KOPT-K1 (cell line): ENCODE data around the gene APOL1.
"Not testable (repeated sequence)": the region's sequence is repeated elsewhere in the genome, so short reads cannot be mapped to it uniquely, and the experiment has no call there.

ENCODE experiments used
- H3K27ac ChIP-seq: fragments of 200-600 bp; sonication (generic); 2 replicates; pipeline ENCODE4 v1.5.1; 2016; ENCODE audit warnings: antibody characterized with exemption, mild to moderate bottlenecking, low read depth, low read length; ENCODE audit not compliant: poor library complexity, severe bottlenecking
- H3K36me3 ChIP-seq: fragments of 200-600 bp; sonication (generic); 2 replicates; pipeline ENCODE4 v1.5.1; 2017; ENCODE audit warnings: antibody characterized with exemption, mild to moderate bottlenecking, low read length, moderate library complexity; ENCODE audit not compliant: insufficient read depth
- H3K9me3 ChIP-seq: fragments of 200-600 bp; sonication (generic); 2 replicates; pipeline ENCODE4 v1.5.1; 2017; ENCODE audit warnings: antibody characterized with exemption, low read length, mild to moderate bottlenecking; ENCODE audit not compliant: insufficient read depth, poor library complexity, severe bottlenecking

Gene APOL1, protein sequence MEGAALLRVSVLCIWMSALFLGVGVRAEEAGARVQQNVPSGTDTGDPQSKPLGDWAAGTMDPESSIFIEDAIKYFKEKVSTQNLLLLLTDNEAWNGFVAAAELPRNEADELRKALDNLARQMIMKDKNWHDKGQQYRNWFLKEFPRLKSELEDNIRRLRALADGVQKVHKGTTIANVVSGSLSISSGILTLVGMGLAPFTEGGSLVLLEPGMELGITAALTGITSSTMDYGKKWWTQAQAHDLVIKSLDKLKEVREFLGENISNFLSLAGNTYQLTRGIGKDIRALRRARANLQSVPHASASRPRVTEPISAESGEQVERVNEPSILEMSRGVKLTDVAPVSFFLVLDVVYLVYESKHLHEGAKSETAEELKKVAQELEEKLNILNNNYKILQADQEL

DNA sequence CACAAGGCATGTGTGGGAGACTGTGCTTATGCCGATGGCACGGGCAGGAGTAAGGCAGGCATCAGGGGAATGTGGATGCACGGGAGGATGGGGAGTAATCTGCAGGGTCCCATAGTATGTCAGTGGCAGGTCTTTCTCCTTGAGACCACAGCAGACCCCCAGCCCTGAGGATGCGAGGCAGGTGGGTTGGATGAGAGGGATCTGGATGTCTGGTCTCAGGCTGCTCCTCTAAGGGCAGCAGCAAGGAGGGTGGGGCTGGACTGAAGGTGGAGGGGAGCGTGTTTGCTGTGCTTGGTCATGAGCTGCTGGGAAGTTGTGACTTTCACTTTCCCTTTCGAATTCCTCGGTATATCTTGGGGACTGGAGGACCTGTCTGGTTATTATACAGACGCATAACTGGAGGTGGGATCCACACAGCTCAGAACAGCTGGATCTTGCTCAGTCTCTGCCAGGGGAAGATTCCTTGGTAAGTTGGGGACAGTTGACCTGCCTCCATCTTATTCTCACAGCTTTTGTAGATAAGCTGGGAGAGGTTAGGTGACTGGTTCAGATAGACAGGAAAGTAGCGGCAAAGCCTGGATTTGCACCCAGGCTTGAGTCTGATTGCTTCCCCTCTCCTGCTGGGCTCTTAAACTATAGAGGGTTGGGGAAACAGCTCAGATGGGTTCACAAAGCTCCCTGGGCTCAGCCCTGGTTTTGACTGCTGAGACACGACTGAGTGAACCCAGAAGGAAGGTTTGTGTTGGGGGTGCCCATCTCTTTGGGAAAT, at the start of gene APOL1:
Gene APOL1, plus strand, starts transcription at position 380 of the 769 bp plus-strand sequence. CDS start 1,823 bp downstream, outside the sequence.
- Histone ChIP-seq H3K36me3 (0 out of 2 replicates have a peak, but pooled peaks cover 6% of the 10 kb centered on the region), H3K9me3 (peaks cover 18% of the 10 kb centered on the region), H3K27ac (peak within 1 kb of the TSS; percentile 74)

DNA sequence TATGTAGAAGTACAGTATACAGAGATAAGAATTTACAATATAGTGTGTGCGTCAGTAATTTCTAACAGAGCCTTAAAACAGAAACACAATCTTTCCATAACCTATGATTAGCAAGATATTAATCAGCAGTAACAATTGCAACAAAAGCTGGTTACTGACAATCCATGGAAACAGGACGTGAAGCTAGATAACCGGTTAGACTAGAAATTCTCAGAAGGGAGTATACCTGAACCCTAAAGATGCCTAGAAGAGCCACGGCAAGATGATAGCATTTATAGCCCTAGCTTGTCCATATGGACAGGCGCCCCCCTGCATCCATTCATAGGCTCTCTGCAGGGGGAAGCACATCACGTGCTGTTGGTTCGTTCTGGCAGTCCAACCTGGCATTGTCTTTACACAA, 49.5 kb upstream of the APOL1 start:
- H3K27ac ChIP-seq, H3K36me3 ChIP-seq, H3K9me3 ChIP-seq: not testable (repeated sequence)

DNA sequence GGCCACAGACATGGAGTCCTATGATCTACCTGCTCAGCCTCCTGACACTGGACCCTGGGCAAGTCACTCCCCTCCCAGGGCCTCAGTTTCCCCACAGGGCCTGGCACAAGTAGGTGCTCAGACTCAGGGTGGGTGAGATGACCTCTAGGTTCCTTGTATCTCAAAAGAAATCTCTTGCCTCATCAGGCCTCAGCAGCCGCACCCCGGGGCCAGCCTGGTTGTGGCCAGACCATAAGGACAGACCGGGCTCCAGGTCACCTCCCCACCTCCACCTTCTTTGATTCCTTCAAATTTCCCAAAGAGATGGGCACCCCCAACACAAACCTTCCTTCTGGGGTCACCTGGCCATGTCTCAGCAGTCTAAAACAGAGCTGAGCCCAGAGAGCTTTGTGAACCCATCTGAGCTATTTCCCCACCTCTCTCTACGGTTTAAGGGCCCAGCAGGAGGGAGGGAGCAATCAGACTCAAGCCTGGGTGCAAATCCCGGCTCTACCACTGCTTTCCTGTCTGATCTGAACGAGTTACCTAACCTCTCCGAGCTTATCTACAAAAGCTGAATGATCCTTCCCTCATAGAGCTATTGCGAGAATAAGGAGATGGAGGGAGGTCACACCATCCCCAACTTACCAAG, 48.8 kb upstream of the APOL1 start:
- Histone ChIP-seq H3K9me3 (peaks cover 5% of the 10 kb centered on the region), H3K36me3 (no peaks in the 10 kb centered on the region), H3K27ac (no peak overlapping the region)

DNA sequence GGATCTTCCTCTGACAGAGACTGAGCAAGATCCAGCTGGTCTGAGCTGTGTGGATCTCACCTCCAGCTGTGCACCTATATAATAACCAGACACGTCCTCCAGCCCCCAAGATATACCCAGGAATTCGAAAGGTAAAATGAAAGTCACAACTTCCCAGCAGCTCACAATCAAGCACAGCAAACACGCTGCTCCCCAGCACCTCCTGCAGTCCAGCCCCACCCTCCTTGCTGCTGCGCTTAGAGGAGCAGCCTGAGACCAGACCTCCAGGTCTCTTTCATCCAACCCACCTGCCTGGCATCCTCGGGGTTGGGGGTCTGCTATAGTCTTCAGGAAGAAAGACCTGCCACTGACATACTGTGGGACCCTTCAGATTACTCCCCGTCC, 48.3 kb upstream of the APOL1 start:
- Histone ChIP-seq H3K36me3 (no peaks in the 10 kb centered on the region), H3K27ac (no peak overlapping the region), H3K9me3 (peaks cover 10% of the 10 kb centered on the region)

DNA sequence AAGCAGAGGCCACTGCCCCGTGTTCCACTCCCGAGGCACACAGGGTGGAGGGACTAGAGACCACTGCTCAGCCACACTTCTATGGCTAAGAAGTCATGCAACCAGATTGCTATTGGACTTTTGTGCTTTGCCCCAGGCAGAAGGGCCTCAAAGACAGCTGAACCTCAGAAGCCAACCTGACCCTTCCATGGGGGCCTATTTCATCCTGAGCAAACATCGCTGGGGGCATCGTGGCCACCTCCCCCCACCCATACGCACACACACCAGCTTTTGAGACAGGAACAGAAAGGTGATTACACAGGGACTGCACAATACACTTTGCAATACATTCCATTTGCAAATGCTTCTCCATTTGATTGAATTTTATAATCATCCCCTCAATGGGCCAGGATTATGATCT, 47.4 kb upstream of the APOL1 start:
- peaks cover 13% of the 10 kb centered on the region for H3K9me3 ChIP-seq
- not testable (repeated sequence) for H3K27ac ChIP-seq

DNA sequence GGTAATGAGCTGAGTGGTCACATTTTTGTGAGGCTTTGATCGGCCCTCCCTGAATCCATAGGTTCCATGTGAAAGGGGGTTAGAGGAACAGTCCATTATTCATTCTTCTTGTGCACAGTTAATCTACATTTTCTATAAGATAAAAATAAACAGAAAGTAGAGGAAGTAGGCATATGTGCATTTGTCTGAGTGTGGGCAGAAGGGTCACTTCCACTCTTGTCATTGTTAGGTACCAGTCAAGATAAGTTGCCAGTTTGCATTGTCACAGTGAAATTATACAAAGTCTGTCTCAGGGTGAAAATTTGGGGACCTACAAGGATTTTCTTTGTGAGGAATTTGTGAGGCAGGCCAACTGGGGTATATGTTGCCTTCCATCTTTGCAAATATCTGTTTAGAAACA, 46.7 kb upstream of the APOL1 start:
- Histone ChIP-seq H3K9me3 (peaks cover 13% of the 10 kb centered on the region), H3K36me3 (no peaks in the 10 kb centered on the region), H3K27ac (no peak overlapping the region)

More for the DNA sequence above, 47.4 kb upstream of the APOL1 start:
- H3K36me3 ChIP-seq, result not testable (repeated sequence)

DNA sequence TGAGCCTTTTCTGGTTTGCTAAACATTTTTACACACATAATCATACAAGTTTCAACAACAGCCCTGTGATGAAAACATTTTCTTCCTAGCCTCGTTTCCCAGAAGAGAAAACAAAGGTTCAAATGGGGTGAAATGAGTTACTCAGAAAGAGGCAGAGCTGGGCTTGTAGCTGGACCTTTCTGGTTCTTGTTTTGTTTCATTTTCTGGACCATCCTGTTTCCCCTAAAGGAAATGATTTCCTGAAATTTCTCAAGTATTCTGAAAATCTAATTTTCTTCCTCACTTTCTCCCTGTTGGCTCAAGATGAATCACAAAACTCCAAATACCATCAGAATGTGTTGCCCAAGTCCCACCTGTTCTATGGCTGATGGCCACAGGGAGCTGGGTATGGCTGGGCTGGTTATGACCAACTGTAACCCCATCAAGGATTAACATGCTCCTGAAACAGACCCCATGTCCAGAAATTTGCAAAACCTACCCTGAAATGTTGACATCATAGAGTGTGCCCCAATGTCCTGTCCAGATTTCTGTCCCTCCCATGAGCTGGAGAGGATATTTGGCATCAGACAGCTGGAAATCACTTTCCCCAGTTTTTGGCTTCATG, 44.7 kb upstream of the APOL1 start:
- H3K36me3 ChIP-seq, result no peaks in the 10 kb centered on the region
- H3K27ac ChIP-seq, result no peak overlapping the region
- peaks cover 13% of the 10 kb centered on the region for H3K9me3 ChIP-seq

DNA sequence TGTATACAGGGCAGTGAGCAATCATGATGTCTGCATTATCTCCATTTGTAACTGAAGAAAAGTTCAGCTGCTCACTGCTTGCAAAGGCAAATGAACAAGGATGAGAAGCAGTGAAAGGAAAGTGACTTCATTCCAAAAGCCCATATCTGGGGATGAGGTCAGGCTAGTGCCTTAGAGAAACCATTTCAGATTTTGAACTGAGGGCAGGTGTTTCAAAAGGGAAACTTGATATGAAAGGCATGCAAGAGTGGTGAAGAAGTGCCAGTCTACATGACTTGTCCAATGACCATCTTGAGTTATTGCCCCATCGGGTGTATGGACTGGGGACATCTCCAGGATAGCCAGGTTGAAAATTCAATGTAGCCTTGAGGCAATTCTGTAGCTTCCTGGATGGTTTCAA, 44.0 kb upstream of the APOL1 start:
- no peak overlapping the region for H3K27ac ChIP-seq
- peaks cover 13% of the 10 kb centered on the region for H3K9me3 ChIP-seq

DNA sequence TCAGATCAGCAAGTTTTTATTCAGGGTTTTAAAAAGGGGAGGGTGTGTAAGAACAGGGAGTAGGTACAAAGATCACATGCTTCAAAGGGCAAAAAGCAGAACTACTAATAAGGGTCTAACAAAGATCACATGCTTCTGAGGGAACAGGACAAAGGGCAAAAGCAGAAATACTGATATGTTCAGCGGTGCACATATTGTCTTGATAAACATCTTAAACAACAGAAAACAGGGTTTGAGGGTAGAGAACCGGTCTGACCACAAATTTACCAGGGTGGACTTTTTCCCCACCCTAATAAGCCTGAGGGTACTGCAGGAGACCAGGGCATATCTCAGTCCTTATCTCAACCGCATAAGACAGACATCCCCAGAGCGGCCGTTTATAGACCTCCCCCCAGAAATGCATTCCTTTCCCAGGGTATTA, 43.4 kb upstream of the APOL1 start:
- H3K9me3 ChIP-seq, result peaks cover 13% of the 10 kb centered on the region
- not testable (repeated sequence) for H3K36me3 ChIP-seq, H3K27ac ChIP-seq

More for the DNA sequence above, 44.0 kb upstream of the APOL1 start:
- no peaks in the 10 kb centered on the region for H3K36me3 ChIP-seq

DNA sequence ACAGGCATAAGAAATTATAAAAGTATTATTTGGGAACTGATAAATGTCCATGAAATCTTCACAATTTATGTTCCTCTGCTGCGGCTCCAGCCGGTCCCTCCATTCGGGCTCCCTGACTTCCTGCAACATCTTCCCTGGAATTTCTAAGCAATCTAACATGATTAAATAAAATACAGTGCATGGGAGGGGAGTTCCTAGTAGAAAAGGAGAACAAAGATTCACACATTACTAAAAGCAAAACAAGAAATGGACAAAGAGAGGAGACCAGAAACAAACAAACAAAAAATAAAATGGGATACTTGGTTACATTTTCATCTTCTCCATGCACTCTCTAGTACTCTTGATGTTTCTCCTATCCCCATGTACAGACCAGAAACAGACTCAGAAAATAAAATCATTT, 42.7 kb upstream of the APOL1 start:
- Histone ChIP-seq H3K9me3 (peaks cover 13% of the 10 kb centered on the region), H3K27ac (no peak overlapping the region), H3K36me3 (no peaks in the 10 kb centered on the region)

DNA sequence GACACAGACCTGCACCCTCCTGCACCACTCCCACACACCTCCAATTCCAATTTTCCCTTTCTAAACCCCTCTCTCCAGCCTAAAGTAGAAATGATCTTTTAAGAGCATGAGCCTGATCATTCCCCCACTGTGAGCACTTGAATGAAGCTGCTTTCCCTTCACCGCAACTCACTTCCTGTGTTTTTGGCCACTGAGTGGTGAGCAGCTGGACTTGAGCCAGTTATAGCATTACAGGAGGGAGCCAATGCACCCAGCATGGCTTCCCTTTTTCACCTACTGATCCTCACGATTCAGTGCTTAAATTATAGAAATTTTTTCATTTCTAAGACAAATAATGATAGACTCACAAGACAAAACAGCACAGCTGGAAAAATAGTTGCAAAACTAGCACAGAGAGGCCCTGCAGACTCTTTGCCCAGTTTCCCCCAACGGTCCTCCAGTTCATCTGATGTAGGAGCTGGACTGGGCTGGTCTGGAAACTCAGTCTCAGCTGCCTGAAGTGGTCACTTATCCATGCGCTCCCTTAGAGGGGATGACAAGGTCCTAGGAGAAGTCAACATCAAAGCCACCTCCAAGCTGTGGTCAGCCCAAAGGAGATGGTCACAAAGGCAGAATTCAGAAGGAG, 41.6 kb upstream of the APOL1 start:
- no peaks in the 10 kb centered on the region for H3K36me3 ChIP-seq
- peaks cover 13% of the 10 kb centered on the region for H3K9me3 ChIP-seq
- no peak overlapping the region for H3K27ac ChIP-seq

DNA sequence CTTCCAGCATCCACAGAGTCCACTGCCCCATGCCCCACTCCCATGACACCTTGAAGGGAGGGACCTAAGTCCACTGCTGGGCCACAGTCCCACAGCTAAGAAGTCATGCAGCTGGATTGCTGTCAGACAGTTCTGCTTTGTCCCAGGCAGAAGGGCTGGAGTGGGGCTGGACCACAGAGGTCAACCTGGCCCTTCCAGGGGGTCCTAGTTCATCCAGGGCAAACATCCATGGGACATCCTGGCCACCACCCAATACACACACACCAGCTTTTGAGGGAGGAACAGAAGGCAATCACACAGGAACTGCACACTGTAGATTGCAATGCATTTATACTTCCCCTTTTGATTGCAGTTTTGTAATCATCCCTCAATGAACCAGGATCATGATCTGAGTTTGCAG, 40.0 kb upstream of the APOL1 start:
- Histone ChIP-seq H3K27ac (no peak overlapping the region), H3K9me3 (peaks cover 13% of the 10 kb centered on the region), H3K36me3 (no peaks in the 10 kb centered on the region)

DNA sequence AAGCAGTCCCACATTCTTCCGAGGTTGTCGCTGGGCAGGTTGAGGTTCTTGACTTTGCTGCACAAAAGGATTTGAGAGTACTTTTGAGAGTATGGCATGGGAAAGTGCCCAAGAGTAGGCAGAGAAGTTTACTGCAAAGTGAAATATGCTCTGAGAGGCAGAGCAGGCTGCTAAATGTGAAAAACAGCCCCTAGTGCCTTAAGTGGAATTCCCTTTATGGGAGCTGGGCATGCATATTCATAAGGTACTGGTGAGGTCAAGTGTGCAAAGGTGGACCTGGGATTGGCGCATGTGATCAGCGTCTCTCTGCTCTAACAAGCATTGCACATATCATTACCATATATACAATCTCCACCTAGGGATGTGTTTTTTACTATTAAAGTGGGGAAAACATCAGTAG, 39.3 kb upstream of the APOL1 start:
- peaks cover 13% of the 10 kb centered on the region for H3K9me3 ChIP-seq
- H3K27ac ChIP-seq, result no peak overlapping the region
- no peaks in the 10 kb centered on the region for H3K36me3 ChIP-seq

DNA sequence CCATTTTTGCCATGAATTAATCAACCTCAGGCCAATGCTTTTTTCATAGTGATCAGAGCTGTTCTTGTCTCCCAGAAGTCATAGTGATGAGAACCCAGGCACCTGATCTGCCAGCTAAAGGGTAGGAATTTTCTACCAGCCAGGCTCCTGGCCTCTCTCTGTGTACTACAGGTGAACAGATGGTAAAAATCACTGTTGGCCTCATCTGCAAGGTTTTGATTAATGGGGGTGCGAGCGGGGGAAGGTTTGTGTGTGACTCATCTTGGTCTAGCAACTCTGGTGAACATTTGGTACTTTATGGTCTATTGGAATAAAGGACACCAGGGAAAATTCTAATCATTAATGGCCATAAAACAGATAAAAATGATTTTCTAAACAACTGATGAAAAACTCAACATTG, 37.0 kb upstream of the APOL1 start:
- no peaks in the 10 kb centered on the region for H3K36me3 ChIP-seq
- H3K27ac ChIP-seq, result no peak overlapping the region

More for the DNA sequence above, 37.0 kb upstream of the APOL1 start:
- no peaks in the 10 kb centered on the region for H3K9me3 ChIP-seq
